ENCODE results near the gene EPHA1. TPM values are rescaled to one million over a fixed set of nuclear protein-coding genes. Genes with fewer than 3 reads are reported as not detected.

EPHA1 gene
- total RNA-seq, 5 donors from 2014 or later (not counting 1 experiment from before 2014, with no cell fraction given), result 23.8 to 49.8 (median 43.5) TPM

GRCh38 chr7:143363016-143363937, 45.4 kb downstream of the EPHA1 start:
- Mint-ChIP-seq H3K9me3 (no peaks in the 10 kb centered on the region), H3K4me3 (peak overlapping the region; percentile 69 to 76 (median 73)), H3K27me3 (peaks cover 29 to 35% of the 10 kb centered on the region in 2 donors), H3K36me3 (no peaks in the 10 kb centered on the region), H3K4me1 (peaks cover 10 to 17% (median 11%) of the 10 kb centered on the region in 3 donors), H3K27ac (peak overlapping the region in 1 of 2 donors; percentile 65)
- no peaks in the 10 kb centered on the region for H3K9me3 ChIP-seq
- POLR2A ChIA-PET, result no interaction called here
- DNase-seq (no peak), ATAC-seq (replicated peaks in 1 of 4) (no peak)
- no peaks in the 10 kb centered on the region for H3K36me3 ChIP-seq (ENCODE audit: control insufficient read depth in 2 of 2, extremely low read depth in 1 of 2, insufficient read depth in 1 of 2, low read length in 1 of 2)
- peaks cover 0 to 15% of the 10 kb centered on the region in 2 experiments for H3K4me1 ChIP-seq (ENCODE audit: control insufficient read depth in 1 of 2, extremely low read depth in 1 of 2, insufficient read depth in 2 of 2, low read length in 2 of 2)
- WGBS (ENCODE audit: insufficient coverage), result 67% methylated on average over 19 of the region's 19 CpGs
- CTCF ChIA-PET, result interaction anchor here in 1 of 2 donors (0.5 to 0.6 kb wide), 2 partner anchors 10 to 1616 kb away, joined by 3 read pairs; no protein-coding TSS in a partner anchor
- H3K27ac ChIP-seq (ENCODE audit: low read length), result no peak overlapping the region
- peak overlapping the region; percentile 39 to 52 for H3K4me3 ChIP-seq (ENCODE audit: control insufficient read depth in 1 of 2, extremely low read depth in 1 of 2, low read length in 1 of 2)
- peaks cover 8 to 32% of the 10 kb centered on the region in 2 experiments for H3K27me3 ChIP-seq (replicated peaks in 1 of 2; ENCODE audit: control insufficient read depth in 2 of 2, extremely low read depth in 1 of 2, insufficient read depth in 2 of 2, low read length in 1 of 2)

GRCh38 chr7:143362131-143363015, 46.3 kb downstream of the EPHA1 start, which contains the start of gene FAM131B:
FAM131B (minus strand) TSS chr7:143362713; CDS start chr7:143362603, 110 bp downstream.
- POLR2A ChIA-PET, result no interaction called here
- H3K4me3 ChIP-seq (ENCODE audit: control insufficient read depth in 1 of 2, extremely low read depth in 1 of 2, low read length in 1 of 2), result peak within 1 kb of the TSS; percentile 52 to 66
- H3K27ac Mint-ChIP-seq, result peak within 1 kb of the TSS in 1 of 2 donors; percentile 65

GRCh38 chr7:143361552-143362130, 47.0 kb downstream of the EPHA1 start:
- POLR2A ChIA-PET, result no interaction called here
- H3K4me3 ChIP-seq (ENCODE audit: control insufficient read depth in 1 of 2, extremely low read depth in 1 of 2, low read length in 1 of 2), result peak overlapping the region in 1 of 2 donors; percentile 66
- CTCF ChIA-PET, result no interaction called here

More at GRCh38 chr7:143362131-143363015, 46.3 kb downstream of the EPHA1 start, which contains the start of gene FAM131B:
- Histone ChIP-seq H3K9me3 (no peaks in the 10 kb centered on the region), H3K36me3 (ENCODE audit: control insufficient read depth in 2 of 2, extremely low read depth in 1 of 2, insufficient read depth in 1 of 2, low read length in 1 of 2) (no peaks in the 10 kb centered on the region), H3K27ac (ENCODE audit: low read length) (no peak within 1 kb of the TSS), H3K4me1 (ENCODE audit: control insufficient read depth in 1 of 2, extremely low read depth in 1 of 2, insufficient read depth in 2 of 2, low read length in 2 of 2) (peaks cover 0 to 15% of the 10 kb centered on the region in 2 experiments), H3K27me3 (replicated peaks in 1 of 2; ENCODE audit: control insufficient read depth in 2 of 2, extremely low read depth in 1 of 2, insufficient read depth in 2 of 2, low read length in 1 of 2) (peaks cover 8 to 26% of the 10 kb centered on the region in 2 experiments)
- peaks cover 29 to 35% of the 10 kb centered on the region in 2 donors for H3K27me3 Mint-ChIP-seq
- H3K9me3 Mint-ChIP-seq, result no peaks in the 10 kb centered on the region
- CTCF ChIA-PET, result interaction anchor here in 1 of 2 donors (0.6 kb wide), 1 partner anchor 11 kb away, joined by 3 read pairs; no protein-coding TSS in a partner anchor
- ATAC-seq (replicated peaks in 1 of 4) (peak; percentile 77 to 88 (median 80)), DNase-seq (peak in 18 of 35 experiments; percentile 20 to 69 (median 35))
- no peaks in the 10 kb centered on the region for H3K36me3 Mint-ChIP-seq
- H3K4me1 Mint-ChIP-seq, result peaks cover 10 to 17% (median 11%) of the 10 kb centered on the region in 3 donors
- WGBS (ENCODE audit: insufficient coverage), result under 1% methylated on average over 66 of the region's 112 CpGs
- peak within 1 kb of the TSS; percentile 69 to 82 (median 79) for H3K4me3 Mint-ChIP-seq

GRCh38 chr7:143360788-143361551, 47.7 kb downstream of the EPHA1 start:
- Mint-ChIP-seq H3K4me1 (peaks cover 10 to 17% (median 11%) of the 10 kb centered on the region in 3 donors), H3K9me3 (no peaks in the 10 kb centered on the region), H3K27ac (no peak overlapping the region), H3K27me3 (peaks cover 26 to 32% of the 10 kb centered on the region in 2 donors), H3K4me3 (peak overlapping the region; percentile 55 to 68 (median 67)), H3K36me3 (no peaks in the 10 kb centered on the region)
- ATAC-seq (replicated peaks in 1 of 4) (no peak), DNase-seq (no peak)
- H3K4me3 ChIP-seq (ENCODE audit: control insufficient read depth in 1 of 2, extremely low read depth in 1 of 2, low read length in 1 of 2), result no peak overlapping the region
- ChIA-PET CTCF (interaction anchor here in 1 of 2 donors (0.5 kb wide), 1 partner anchor 32 kb away, joined by 4 read pairs; no protein-coding TSS in a partner anchor), POLR2A (interaction anchor here in 1 of 2 donors (0.7 kb wide), 1 partner anchor 17 kb away, joined by 3 read pairs; no protein-coding TSS in a partner anchor)
- H3K27me3 ChIP-seq (replicated peaks in 1 of 2; ENCODE audit: control insufficient read depth in 2 of 2, extremely low read depth in 1 of 2, insufficient read depth in 2 of 2, low read length in 1 of 2), result peaks cover 8 to 26% of the 10 kb centered on the region in 2 experiments
- peaks cover 0 to 15% of the 10 kb centered on the region in 2 experiments for H3K4me1 ChIP-seq (ENCODE audit: control insufficient read depth in 1 of 2, extremely low read depth in 1 of 2, insufficient read depth in 2 of 2, low read length in 2 of 2)
- no peaks in the 10 kb centered on the region for H3K9me3 ChIP-seq
- WGBS (ENCODE audit: insufficient coverage), result 82% methylated on average over 18 of the region's 19 CpGs
- H3K36me3 ChIP-seq (ENCODE audit: control insufficient read depth in 2 of 2, extremely low read depth in 1 of 2, insufficient read depth in 1 of 2, low read length in 1 of 2), result no peaks in the 10 kb centered on the region
- H3K27ac ChIP-seq (ENCODE audit: low read length), result no peak overlapping the region

More at GRCh38 chr7:143361552-143362130, 47.0 kb downstream of the EPHA1 start:
- H3K27me3 Mint-ChIP-seq, result peaks cover 29 to 35% of the 10 kb centered on the region in 2 donors
- H3K36me3 Mint-ChIP-seq, result no peaks in the 10 kb centered on the region
- DNase-seq, result no peak
- Histone ChIP-seq H3K9me3 (no peaks in the 10 kb centered on the region), H3K36me3 (ENCODE audit: control insufficient read depth in 2 of 2, extremely low read depth in 1 of 2, insufficient read depth in 1 of 2, low read length in 1 of 2) (no peaks in the 10 kb centered on the region), H3K27me3 (replicated peaks in 1 of 2; ENCODE audit: control insufficient read depth in 2 of 2, extremely low read depth in 1 of 2, insufficient read depth in 2 of 2, low read length in 1 of 2) (peaks cover 8 to 26% of the 10 kb centered on the region in 2 experiments), H3K27ac (ENCODE audit: low read length) (no peak overlapping the region), H3K4me1 (ENCODE audit: control insufficient read depth in 1 of 2, extremely low read depth in 1 of 2, insufficient read depth in 2 of 2, low read length in 2 of 2) (peaks cover 0 to 15% of the 10 kb centered on the region in 2 experiments)
- H3K27ac Mint-ChIP-seq, result no peak overlapping the region
- ATAC-seq (replicated peaks in 1 of 4), result peak in 3 of 4 experiments; percentile 7 to 38 (median 35)
- no peaks in the 10 kb centered on the region for H3K9me3 Mint-ChIP-seq
- peak overlapping the region; percentile 67 to 82 (median 79) for H3K4me3 Mint-ChIP-seq
- H3K4me1 Mint-ChIP-seq, result peaks cover 10 to 17% (median 11%) of the 10 kb centered on the region in 3 donors
- 6% methylated on average over 12 of the region's 46 CpGs for WGBS (ENCODE audit: insufficient coverage)

- CTCF ChIA-PET, result interaction anchor here in 1 of 2 donors (1.0 kb wide), 1 partner anchor 85 kb away, joined by 3 read pairs; no protein-coding TSS in a partner anchor
- Mint-ChIP-seq H3K27me3 (peaks cover 22 to 23% of the 10 kb centered on the region in 2 donors), H3K27ac (no peak overlapping the region), H3K4me3 (peak overlapping the region in 1 of 3 donors; percentile 67), H3K36me3 (no peaks in the 10 kb centered on the region), H3K4me1 (peaks cover 10 to 17% (median 11%) of the 10 kb centered on the region in 3 donors), H3K9me3 (no peaks in the 10 kb centered on the region)
- POLR2A ChIA-PET, result interaction anchor here in 1 of 2 donors (0.7 kb wide), 1 partner anchor 16 kb away, joined by 3 read pairs; no protein-coding TSS in a partner anchor
- 100% methylated on average over 2 of the region's 11 CpGs for WGBS (ENCODE audit: insufficient coverage)
- Histone ChIP-seq H3K27me3 (replicated peaks in 1 of 2; ENCODE audit: control insufficient read depth in 2 of 2, extremely low read depth in 1 of 2, insufficient read depth in 2 of 2, low read length in 1 of 2) (peaks cover 8 to 24% of the 10 kb centered on the region in 2 experiments), H3K9me3 (no peaks in the 10 kb centered on the region), H3K4me3 (ENCODE audit: control insufficient read depth in 1 of 2, extremely low read depth in 1 of 2, low read length in 1 of 2) (no peak overlapping the region), H3K36me3 (ENCODE audit: control insufficient read depth in 2 of 2, extremely low read depth in 1 of 2, insufficient read depth in 1 of 2, low read length in 1 of 2) (no peaks in the 10 kb centered on the region), H3K4me1 (ENCODE audit: control insufficient read depth in 1 of 2, extremely low read depth in 1 of 2, insufficient read depth in 2 of 2, low read length in 2 of 2) (peaks cover 0 to 15% of the 10 kb centered on the region in 2 experiments), H3K27ac (ENCODE audit: low read length) (no peak overlapping the region)
- ATAC-seq (replicated peaks in 1 of 4), result no peak
- no peak for DNase-seq
Observed at GRCh38 chr7:143359771-143360353, 48.8 kb downstream of the EPHA1 start.

All from T-cell (primary cell).